ENCODE results near the gene NCAPG2.

The NCAPG2 gene

GRCh38 chr7:158687406-158687805, 17.2 kb downstream of the NCAPG2 start:
- no peak for TF ChIP-seq GATA2 (IDR thresholded peaks at IDR 0.05; ENCODE audit: low read depth, low read length)
- TF ChIP-seq GATA3 (IDR thresholded peaks at IDR 0.05; ENCODE audit: low read depth, low read length): no peak

GRCh38 chr7:158685693-158686092, 18.9 kb downstream of the NCAPG2 start:
- TF ChIP-seq GATA3 (IDR thresholded peaks at IDR 0.05; ENCODE audit: low read depth, low read length): no peak
- no peak for TF ChIP-seq GATA2 (IDR thresholded peaks at IDR 0.05; ENCODE audit: low read depth, low read length)

GRCh38 chr7:158684329-158684728, 20.3 kb downstream of the NCAPG2 start:
- TF ChIP-seq GATA2 (IDR thresholded peaks at IDR 0.05; ENCODE audit: low read depth, low read length) (no peak), GATA3 (IDR thresholded peaks at IDR 0.05; ENCODE audit: low read depth, low read length) (no peak)

GRCh38 chr7:158683541-158683940, 21.1 kb downstream of the NCAPG2 start:
- TF ChIP-seq GATA3 (IDR thresholded peaks at IDR 0.05; ENCODE audit: low read depth, low read length): no peak
- TF ChIP-seq GATA2 (IDR thresholded peaks at IDR 0.05; ENCODE audit: low read depth, low read length): no peak

GRCh38 chr7:158682456-158682855, 22.1 kb downstream of the NCAPG2 start:
- TF ChIP-seq GATA3 (IDR thresholded peaks at IDR 0.05; ENCODE audit: low read depth, low read length) (no peak), GATA2 (IDR thresholded peaks at IDR 0.05; ENCODE audit: low read depth, low read length) (no peak)

GRCh38 chr7:158680754-158681153, 23.9 kb downstream of the NCAPG2 start:
- TF ChIP-seq GATA3 (IDR thresholded peaks at IDR 0.05; ENCODE audit: low read depth, low read length) (no peak), GATA2 (IDR thresholded peaks at IDR 0.05; ENCODE audit: low read depth, low read length) (no peak)

GRCh38 chr7:158676906-158677305, 27.7 kb downstream of the NCAPG2 start:
- TF ChIP-seq GATA3 (IDR thresholded peaks at IDR 0.05; ENCODE audit: low read depth, low read length) (no peak), GATA2 (IDR thresholded peaks at IDR 0.05; ENCODE audit: low read depth, low read length) (no peak)

GRCh38 chr7:158676171-158676840, 28.3 kb downstream of the NCAPG2 start:
- TF ChIP-seq GATA3 (IDR thresholded peaks at IDR 0.05; ENCODE audit: low read depth, low read length) (no peak), GATA2 (IDR thresholded peaks at IDR 0.05; ENCODE audit: low read depth, low read length) (no peak)

GRCh38 chr7:158672975-158673374, 31.6 kb downstream of the NCAPG2 start:
- TF ChIP-seq GATA3 (IDR thresholded peaks at IDR 0.05; ENCODE audit: low read depth, low read length) (no peak), GATA2 (IDR thresholded peaks at IDR 0.05; ENCODE audit: low read depth, low read length) (no peak)

GRCh38 chr7:158666401-158666800, 38.2 kb downstream of the NCAPG2 start:
- TF ChIP-seq GATA3 (IDR thresholded peaks at IDR 0.05; ENCODE audit: low read depth, low read length) (no peak), GATA2 (IDR thresholded peaks at IDR 0.05; ENCODE audit: low read depth, low read length) (no peak)

- TF ChIP-seq GATA2 (IDR thresholded peaks at IDR 0.05; ENCODE audit: low read depth, low read length): no peak
- TF ChIP-seq GATA3 (IDR thresholded peaks at IDR 0.05; ENCODE audit: low read depth, low read length): no peak
These were observed 40.2 kb downstream of the NCAPG2 start for GRCh38 chr7:158664406-158664805.

GRCh38 chr7:158663428-158663741, 41.2 kb downstream of the NCAPG2 start:
- no peak for TF ChIP-seq GATA2 (IDR thresholded peaks at IDR 0.05; ENCODE audit: low read depth, low read length)
- no peak for TF ChIP-seq GATA3 (IDR thresholded peaks at IDR 0.05; ENCODE audit: low read depth, low read length)

- TF ChIP-seq GATA2 (IDR thresholded peaks at IDR 0.05; ENCODE audit: low read depth, low read length) (no peak), GATA3 (IDR thresholded peaks at IDR 0.05; ENCODE audit: low read depth, low read length) (no peak)
These were observed 41.8 kb downstream of the NCAPG2 start for GRCh38 chr7:158662610-158663427.

GRCh38 chr7:158658475-158658874, 46.1 kb downstream of the NCAPG2 start:
- TF ChIP-seq GATA3 (IDR thresholded peaks at IDR 0.05; ENCODE audit: low read depth, low read length): no peak
- no peak for TF ChIP-seq GATA2 (IDR thresholded peaks at IDR 0.05; ENCODE audit: low read depth, low read length)

- TF ChIP-seq GATA2 (IDR thresholded peaks at IDR 0.05; ENCODE audit: low read depth, low read length): no peak
- TF ChIP-seq GATA3 (IDR thresholded peaks at IDR 0.05; ENCODE audit: low read depth, low read length): no peak
These were observed 47.3 kb downstream of the NCAPG2 start for GRCh38 chr7:158657189-158657746.
